HepG2 (cell line): ENCODE results near the gene CTSZ. TPM values are rescaled to one million over a fixed set of nuclear protein-coding genes. Genes with fewer than 3 reads are reported as not detected.

Experiments used
- ATAC-seq: fragments of 200-7000 bp; cut with Tn5 transposase; 3 replicates; pipeline ENCODE4 v1.9.1; 2020; ENCODE audit warnings: mild to moderate bottlenecking, moderate library complexity
- BruUV-seq: library from RNA; stranded (reverse); fragments of 400-500 nt; replicated peaks from 2 replicates; lab custom pipeline; 2021; lab: Mats Ljungman, UMichigan
- CTCF ChIA-PET: fragments of 300-600 bp; formaldehyde crosslinking; extraction: SDS; loops from one replicate; lab custom pipeline; 2021; ENCODE audit warnings: low total read pairs, inconsistent platforms, low intra/inter-chr PET ratio; lab: Yijun Ruan, JAX
- POLR2A ChIA-PET: fragments of 350-600 bp; sonication (Branson Sonifier 250); formaldehyde crosslinking; loops from one replicate; lab custom pipeline; 2020; ENCODE audit warnings: antibody characterized with exemption, inconsistent platforms; lab: Yijun Ruan, JAX
- DNase-seq: peaks from one replicate; pipeline ENCODE4 v3.0.0-alpha.2; 2015; ENCODE audit warnings: low spot score
- FAIRE-seq: peaks from 3 replicates; lab custom pipeline; 2011; peaks lifted over from hg19 to GRCh38; lab: Jason Lieb, UNC
- H2AFZ ChIP-seq: one replicate; pipeline ENCODE4 v1.6.1; 2011; ENCODE audit warnings: low read length, inconsistent platforms
- H3K27ac ChIP-seq: fragments of 300-600 bp; 3 replicates; pipeline ENCODE4 v1.8.0; 2011; ENCODE audit warnings: mixed run types, mild to moderate bottlenecking, mixed read lengths, low read length, inconsistent platforms; ENCODE audit not compliant: insufficient read depth; ENCODE audit errors: extremely low read length
- H3K27me3 ChIP-seq, 2 experiments: fragments of 200-600 bp in 1 of 2; 2 replicates in 1 of 2; 3 replicates in 1 of 2; pipeline versions ENCODE4 v1.6.0 to v1.8.0; 2011; ENCODE audit warnings: low read length in 2 of 2, mild to moderate bottlenecking in 2 of 2, moderate library complexity in 2 of 2, inconsistent platforms in 1 of 2; ENCODE audit not compliant: insufficient read depth in 2 of 2, control insufficient read depth in 1 of 2
- H3K36me3 ChIP-seq, 2 experiments: fragments of 200-600 bp in 1 of 2; replicated peaks in 1 of 2; 2 replicates in 1 of 2; 3 replicates in 1 of 2; pipeline versions ENCODE4 v1.5.1 to v1.8.0; 2011; ENCODE audit warnings: low read length in 2 of 2, inconsistent platforms in 1 of 2; ENCODE audit not compliant: insufficient read depth in 2 of 2, control insufficient read depth in 1 of 2
- H3K4me1 ChIP-seq: 2 replicates; pipeline ENCODE4 v1.5.1; 2012; ENCODE audit warnings: low read length, inconsistent platforms; ENCODE audit not compliant: insufficient read depth
- H3K4me2 ChIP-seq: 2 replicates; pipeline ENCODE4 v1.6.0; 2011; ENCODE audit warnings: low read depth, low read length, inconsistent platforms
- H3K4me3 ChIP-seq, 3 experiments: fragments of 200-600 bp in 1 of 3; sonication (generic), shearing (Covaris generic) in 1 of 3; replicated peaks in 1 of 3; 2 replicates each; pipeline ENCODE4 v1.5.1; 2011 to 2016; ENCODE audit warnings: low read length in 3 of 3, inconsistent platforms in 2 of 3, low read depth in 2 of 3, mild to moderate bottlenecking in 2 of 3, control low read depth in 1 of 3, mixed read lengths in 1 of 3; ENCODE audit not compliant: insufficient read depth in 1 of 3
- H3K79me2 ChIP-seq: one replicate; pipeline ENCODE4 v1.6.1; 2011; ENCODE audit warnings: low read length, inconsistent platforms; ENCODE audit not compliant: insufficient read depth
- H3K9ac ChIP-seq: 2 replicates; pipeline ENCODE4 v1.6.0; 2011; ENCODE audit warnings: mild to moderate bottlenecking, low read depth, low read length, inconsistent platforms; ENCODE audit not compliant: insufficient read depth
- H3K9me3 ChIP-seq: 2 replicates; pipeline ENCODE4 v1.5.1; 2012; ENCODE audit warnings: mild to moderate bottlenecking, low read length
- H4K20me1 ChIP-seq: 2 replicates; pipeline ENCODE4 v1.6.0; 2011; ENCODE audit warnings: inconsistent platforms, mild to moderate bottlenecking, low read length, moderate library complexity; ENCODE audit not compliant: insufficient read depth
- CEBPB ChIP-seq: IDR thresholded peaks from 2 replicates; pipeline ENCODE4 v1.6.1; 2011; ENCODE audit warnings: low read depth, low read length, improper control_type of control experiment, borderline replicate concordance
- RXRB ChIP-seq: IDR thresholded peaks from 2 replicates; pipeline ENCODE4 v1.6.1; 2016; ENCODE audit warnings: borderline replicate concordance, missing genetic modification reagents, missing compliant biosample characterization
- TARDBP ChIP-seq: sonication (generic); formaldehyde crosslinking; IDR thresholded peaks from 2 replicates; pipeline ENCODE4 v1.8.0; 2022; ENCODE audit warnings: mild to moderate bottlenecking, missing genetic modification reagents
- ZNF207 ChIP-seq: fragments of 450-650 bp; IDR thresholded peaks from 2 replicates; pipeline ENCODE4 v1.6.1; 2016; ENCODE audit warnings: antibody characterized with exemption, borderline replicate concordance
- ZNF224 ChIP-seq: sonication (generic); formaldehyde crosslinking; IDR thresholded peaks from 2 replicates; pipeline ENCODE4 v1.5.0; 2020; ENCODE audit warnings: mild to moderate bottlenecking, missing genetic modification reagents
- ZNF333 ChIP-seq: sonication (generic); formaldehyde crosslinking; IDR thresholded peaks from 2 replicates; pipeline ENCODE4 v1.4.0; 2020; ENCODE audit warnings: mild to moderate bottlenecking, missing genetic modification reagents, borderline replicate concordance
- ZNF558 ChIP-seq: sonication (generic); formaldehyde crosslinking; IDR thresholded peaks from 2 replicates; pipeline ENCODE4 v1.9.0; 2022; ENCODE audit warnings: mild to moderate bottlenecking, missing genetic modification reagents, borderline replicate concordance
- WGBS: methylation state at CpG from one replicate; pipeline ENCODE4 v1.1.6; 2017; ENCODE audit warnings: low lambda C conversion rate; 5-methylcytosine and 5-hydroxymethylcytosine counted together
- in situ Hi-C: cut with HindIII; loops from 2 replicates; pipeline ENCODE4 v1.10.0; 2017; ENCODE audit warnings: low pct_unique_long_range_greater_than_20kb; ENCODE audit not compliant: extremely low pct_ligation_motif_present
- intact Hi-C: fragments of 100-400 bp; cut with micrococcal nuclease; formaldehyde crosslinking; loops from one replicate; pipeline ENCODE4 v1.10.0; 2022; ENCODE audit not compliant: unreplicated experiment
- polyA plus RNA-seq, 8 experiments: library from polyadenylated mRNA; depleted of rRNA in 3 of 8; stranded (reverse) in 7 of 8; unstranded in 1 of 8; fragments of >200 nt; fragmentation: Illumina TruSeq in 4 of 8; extraction: Trizol in 4 of 8; gene quantifications; 2 replicates each; pipeline versions ENCODE4 v1.2.1 to v1.2.3, GENCODE V29; 2011 to 2016; ENCODE audit warnings: low read depth in 4 of 8, missing spikeins in 1 of 8, mixed read lengths in 1 of 8; ENCODE audit not compliant: insufficient read depth in 1 of 8
- total RNA-seq, 5 experiments: library from RNA; depleted of rRNA; stranded (reverse); fragments of >200 nt; fragmentation: Illumina TruSeq; extraction: Trizol; gene quantifications; 2 replicates each; pipeline ENCODE4 v1.2.3, GENCODE V29; 2016; ENCODE audit warnings: low read depth in 1 of 5
- TF ChIP-seq, protein P1 (sequence below): sonication (generic); formaldehyde crosslinking; IDR thresholded peaks from 2 replicates; pipeline ENCODE4 v1.4.0; 2020; ENCODE audit warnings: mild to moderate bottlenecking, missing genetic modification reagents
- TF ChIP-seq, protein P2 (sequence below): IDR thresholded peaks from 2 replicates; pipeline ENCODE4 v1.6.1; 2016; ENCODE audit warnings: missing genetic modification reagents, missing compliant biosample characterization
- TF ChIP-seq, protein P3 (sequence below): sonication (generic); formaldehyde crosslinking; IDR thresholded peaks from 2 replicates; pipeline ENCODE4 v1.8.1; 2023; ENCODE audit warnings: mild to moderate bottlenecking, moderate library complexity, missing genetic modification reagents

The CTSZ gene
- total and polyA plus RNA-seq, 2 of the 13 experiments (the other 11 are each of a cell fraction or from before 2014, with no cell fraction given), result 0.33 TPM; not detected in 1

DNA sequence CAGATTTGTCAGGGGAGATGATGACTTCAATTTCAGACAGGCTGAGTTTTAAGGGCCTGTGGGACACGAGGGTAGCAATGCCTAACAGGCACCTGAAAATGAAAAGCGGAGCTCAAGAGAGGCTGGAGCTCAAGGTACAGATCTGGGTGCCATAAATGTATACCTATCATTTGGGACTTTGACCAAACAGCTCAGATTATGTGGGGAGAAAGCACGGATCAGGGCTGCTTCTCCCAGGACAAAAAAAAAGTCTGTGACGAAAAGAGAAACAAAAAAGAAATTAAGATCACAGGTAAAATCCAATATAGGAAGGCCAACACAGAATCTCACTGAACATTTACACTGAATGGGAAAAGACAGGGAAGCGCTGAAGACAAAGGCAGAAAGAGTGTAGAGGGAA is 33.6 kb upstream of the CTSZ start (continued):
- TF ChIP-seq, protein P1, sequence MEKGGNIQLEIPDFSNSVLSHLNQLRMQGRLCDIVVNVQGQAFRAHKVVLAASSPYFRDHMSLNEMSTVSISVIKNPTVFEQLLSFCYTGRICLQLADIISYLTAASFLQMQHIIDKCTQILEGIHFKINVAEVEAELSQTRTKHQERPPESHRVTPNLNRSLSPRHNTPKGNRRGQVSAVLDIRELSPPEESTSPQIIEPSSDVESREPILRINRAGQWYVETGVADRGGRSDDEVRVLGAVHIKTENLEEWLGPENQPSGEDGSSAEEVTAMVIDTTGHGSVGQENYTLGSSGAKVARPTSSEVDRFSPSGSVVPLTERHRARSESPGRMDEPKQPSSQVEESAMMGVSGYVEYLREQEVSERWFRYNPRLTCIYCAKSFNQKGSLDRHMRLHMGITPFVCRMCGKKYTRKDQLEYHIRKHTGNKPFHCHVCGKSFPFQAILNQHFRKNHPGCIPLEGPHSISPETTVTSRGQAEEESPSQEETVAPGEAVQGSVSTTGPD (CRISPR knock-in tag), result no peak
- no peak for TF ChIP-seq RXRB (CRISPR knock-in tag)
- TF ChIP-seq, protein P2, sequence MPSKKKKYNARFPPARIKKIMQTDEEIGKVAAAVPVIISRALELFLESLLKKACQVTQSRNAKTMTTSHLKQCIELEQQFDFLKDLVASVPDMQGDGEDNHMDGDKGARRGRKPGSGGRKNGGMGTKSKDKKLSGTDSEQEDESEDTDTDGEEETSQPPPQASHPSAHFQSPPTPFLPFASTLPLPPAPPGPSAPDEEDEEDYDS (CRISPR knock-in tag), result no peak
- no peak for TF ChIP-seq ZNF333
- TF ChIP-seq TARDBP (CRISPR knock-in tag), result no peak
- TF ChIP-seq, protein P3, sequence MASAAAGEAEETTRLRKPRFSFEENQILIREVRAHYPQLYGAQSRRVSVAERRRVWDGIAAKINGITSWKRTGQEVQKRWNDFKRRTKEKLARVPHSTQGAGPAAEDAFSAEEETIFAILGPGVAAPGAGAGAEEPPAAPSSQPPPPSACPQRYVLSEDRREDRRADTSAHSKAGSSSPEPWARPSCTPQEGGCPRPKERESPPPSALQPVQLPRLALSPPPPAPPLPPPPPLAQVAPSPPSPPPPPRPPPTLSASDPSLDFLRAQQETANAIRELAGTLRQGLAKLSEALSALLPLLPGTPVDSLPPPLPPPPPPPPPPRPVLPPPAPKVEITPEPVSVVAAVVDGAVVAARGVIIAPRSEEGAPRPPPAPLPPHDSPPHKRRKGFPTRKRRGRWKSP, result 0 out of 2 replicates have a peak, but pooled peaks have one; percentile 22
- TF ChIP-seq ZNF207, result no peak
- TF ChIP-seq ZNF558 (CRISPR knock-in tag), result no peak

DNA sequence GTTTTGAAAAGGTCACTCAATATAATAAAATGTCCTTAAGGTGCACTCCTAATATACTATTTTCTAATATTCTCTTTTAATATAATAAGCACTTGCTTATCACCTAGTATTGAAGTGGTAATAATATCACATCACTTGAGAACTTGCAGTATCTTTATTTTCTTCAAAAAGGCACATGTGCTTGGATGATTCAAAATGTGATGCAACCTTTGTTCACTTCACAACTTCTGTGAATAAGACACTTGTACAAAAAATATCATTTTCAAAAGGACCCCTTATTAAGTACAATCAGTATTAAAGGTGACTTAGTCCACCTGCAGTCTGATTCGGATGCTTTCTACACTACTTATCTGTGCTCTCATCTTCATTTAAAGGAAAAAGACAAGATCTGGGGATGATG is 32.2 kb upstream of the CTSZ start:
- BruUV-seq, result no TSS peak
- no peaks in the 10 kb centered on the region for H3K9me3 ChIP-seq
- no peak overlapping the region for H3K4me2 ChIP-seq
- peaks cover 15% of the 10 kb centered on the region for H3K4me1 ChIP-seq
- peak; percentile 42 for FAIRE-seq
- H4K20me1 ChIP-seq, result no peaks in the 10 kb centered on the region
- H2AFZ ChIP-seq, result no peak overlapping the region
- no peak for ATAC-seq
- in situ Hi-C loops, result no loop called here
- peak; percentile 31; the same call in 1 of the 2 replicates for TF ChIP-seq CEBPB
- no peak for TF ChIP-seq ZNF224 (CRISPR knock-in tag)
- TF ChIP-seq, all 625 proteins: peak for 1
- no peak overlapping the region for H3K9ac ChIP-seq
- intact Hi-C loops, result no loop called here
- peaks cover 25% of the 10 kb centered on the region for H3K79me2 ChIP-seq
- WGBS, result 88% methylated on average over 1 of the region's 1 CpG
- ChIA-PET CTCF (no interaction called here), POLR2A (no interaction called here)
- no peak for DNase-seq
- H3K27me3 ChIP-seq, result peaks cover 2 to 3% of the 10 kb centered on the region in 2 experiments; a peak in 2 of 5 replicates
- H3K4me3 ChIP-seq, result no peak overlapping the region
- no peak overlapping the region for H3K27ac ChIP-seq
- no peaks in the 10 kb centered on the region for H3K36me3 ChIP-seq
